Upper lobe of right lung (tissue), 1 donor: Measurements from ENCODE around the gene RAX. TPM values are rescaled to one million over a fixed set of nuclear protein-coding genes. Genes with fewer than 3 reads are reported as not detected.

Experiments used
- ATAC-seq: fragments of 200-7000 bp; cut with Tn5 transposase; one replicate; pipeline ENCODE4 v1.9.1; 2020; ENCODE audit warnings: mild to moderate bottlenecking, moderate library complexity
- DNase-seq: peaks from one replicate; pipeline ENCODE4 v3.0.0-alpha.2; 2020
- H3K27ac ChIP-seq: fragments of 200-600 bp; one replicate; pipeline ENCODE4 v1.8.0; 2022
- H3K27me3 ChIP-seq: fragments of 200-600 bp; one replicate; pipeline ENCODE4 v1.8.0; 2022; ENCODE audit warnings: mild to moderate bottlenecking
- H3K36me3 ChIP-seq: fragments of 200-600 bp; one replicate; pipeline ENCODE4 v1.8.0; 2022
- H3K4me1 ChIP-seq: fragments of 200-600 bp; one replicate; pipeline ENCODE4 v1.8.0; 2022
- H3K4me3 ChIP-seq: fragments of 200-600 bp; one replicate; pipeline ENCODE4 v1.8.0; 2022; ENCODE audit warnings: mild to moderate bottlenecking
- H3K9me3 ChIP-seq: fragments of 200-600 bp; one replicate; pipeline ENCODE4 v1.8.0; 2022
- intact Hi-C: fragments of 100-400 bp; cut with DNase I; formaldehyde crosslinking; loops from one replicate; pipeline ENCODE4 v1.11.0; 2022
- total RNA-seq: library from RNA; stranded (reverse); fragmentation: NEBNext Ultra II Directional; extraction: Animal tissue kit (Norgen Biotek cat#: 25700); gene quantifications from one replicate; pipeline ENCODE4 v1.2.1, GENCODE V29; 2021
- TF ChIP-seq, protein P1 (sequence below): fragments of 200-600 bp; IDR thresholded peaks from one replicate; pipeline ENCODE4 v1.8.0; 2022; ENCODE audit warnings: antibody characterized with exemption
- donor health status: DM: no; HTN: yes; CAD: no; lungs with severe emphysema.

The RAX gene
- total RNA-seq, 1 donor from 2014 or later, result not detected

DNA sequence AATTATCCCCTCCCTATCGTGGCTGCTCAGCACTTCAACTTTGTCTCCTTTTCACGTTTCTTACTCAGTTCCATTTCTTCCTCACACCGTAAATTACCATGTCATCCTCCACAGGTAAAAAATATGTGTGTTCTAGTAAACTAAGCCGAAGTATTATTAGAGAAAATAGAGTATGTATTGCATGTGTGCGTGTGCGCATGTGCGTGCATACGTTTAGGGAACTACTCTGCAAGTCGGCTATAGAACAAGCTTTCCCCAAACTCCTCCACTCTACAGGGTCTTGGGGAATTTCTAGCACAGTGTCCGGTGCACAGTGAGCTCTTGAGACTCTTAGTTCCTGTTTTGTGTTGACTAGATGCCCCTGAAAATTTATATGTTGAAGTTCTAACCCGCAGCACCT is 9.1 kb upstream of the RAX start:
- no peaks in the 10 kb centered on the region for H3K9me3 ChIP-seq
- H3K27me3 ChIP-seq, result peaks cover 60% of the 10 kb centered on the region
- no peak overlapping the region for H3K27ac ChIP-seq
- H3K36me3 ChIP-seq, result no peaks in the 10 kb centered on the region
- DNase-seq, result no peak
- TF ChIP-seq, protein P1, sequence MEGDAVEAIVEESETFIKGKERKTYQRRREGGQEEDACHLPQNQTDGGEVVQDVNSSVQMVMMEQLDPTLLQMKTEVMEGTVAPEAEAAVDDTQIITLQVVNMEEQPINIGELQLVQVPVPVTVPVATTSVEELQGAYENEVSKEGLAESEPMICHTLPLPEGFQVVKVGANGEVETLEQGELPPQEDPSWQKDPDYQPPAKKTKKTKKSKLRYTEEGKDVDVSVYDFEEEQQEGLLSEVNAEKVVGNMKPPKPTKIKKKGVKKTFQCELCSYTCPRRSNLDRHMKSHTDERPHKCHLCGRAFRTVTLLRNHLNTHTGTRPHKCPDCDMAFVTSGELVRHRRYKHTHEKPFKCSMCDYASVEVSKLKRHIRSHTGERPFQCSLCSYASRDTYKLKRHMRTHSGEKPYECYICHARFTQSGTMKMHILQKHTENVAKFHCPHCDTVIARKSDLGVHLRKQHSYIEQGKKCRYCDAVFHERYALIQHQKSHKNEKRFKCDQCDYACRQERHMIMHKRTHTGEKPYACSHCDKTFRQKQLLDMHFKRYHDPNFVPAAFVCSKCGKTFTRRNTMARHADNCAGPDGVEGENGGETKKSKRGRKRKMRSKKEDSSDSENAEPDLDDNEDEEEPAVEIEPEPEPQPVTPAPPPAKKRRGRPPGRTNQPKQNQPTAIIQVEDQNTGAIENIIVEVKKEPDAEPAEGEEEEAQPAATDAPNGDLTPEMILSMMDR, result no peak
- ATAC-seq, result no peak
- no peaks in the 10 kb centered on the region for H3K4me1 ChIP-seq
- intact Hi-C loops, result no loop called here
- no peak overlapping the region for H3K4me3 ChIP-seq

DNA sequence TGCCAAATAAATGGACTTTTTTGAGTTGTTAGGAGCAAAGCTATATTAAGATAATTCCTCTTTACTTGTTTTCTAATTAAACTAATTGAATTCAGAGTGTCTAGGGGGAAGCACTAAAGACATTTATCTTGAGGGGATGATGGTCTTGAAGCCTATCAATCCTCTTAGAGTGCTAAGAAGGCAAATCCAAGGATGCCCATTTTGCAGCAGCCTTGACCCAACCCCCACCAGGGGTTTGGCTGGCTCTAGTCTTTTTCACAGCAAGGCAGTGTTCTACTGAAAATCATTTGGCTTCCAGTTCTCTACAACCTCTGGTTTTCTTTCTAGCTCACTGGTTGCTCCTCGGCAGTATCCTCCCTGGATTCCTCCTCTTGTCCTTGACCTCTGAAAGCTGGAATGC is 6.5 kb upstream of the RAX start:
- intact Hi-C loops, result no loop called here
- Histone ChIP-seq H3K4me1 (no peaks in the 10 kb centered on the region), H3K27ac (no peak overlapping the region), H3K4me3 (no peak overlapping the region), H3K36me3 (no peaks in the 10 kb centered on the region), H3K9me3 (no peaks in the 10 kb centered on the region), H3K27me3 (peaks cover 67% of the 10 kb centered on the region)
- DNase-seq (no peak), ATAC-seq (no peak)
- TF ChIP-seq, protein P1, result no peak

- Histone ChIP-seq H3K36me3 (no peaks in the 10 kb centered on the region), H3K27me3 (peaks cover 71% of the 10 kb centered on the region), H3K27ac (no peak overlapping the region), H3K9me3 (no peaks in the 10 kb centered on the region), H3K4me1 (no peaks in the 10 kb centered on the region), H3K4me3 (no peak overlapping the region)
- TF ChIP-seq, protein P1, result no peak
- no peak for DNase-seq
- no peak for ATAC-seq
- intact Hi-C loops, result no loop called here
Measured at GRCh38 chr18:59279193-59279592, 5.9 kb upstream of the RAX start.

- H3K27ac ChIP-seq, result no peak overlapping the region
- H3K27me3 ChIP-seq, result peaks cover 71% of the 10 kb centered on the region
- ATAC-seq, result no peak
- intact Hi-C loops, result no loop called here
- H3K36me3 ChIP-seq, result no peaks in the 10 kb centered on the region
- DNase-seq, result no peak
- no peak overlapping the region for H3K4me3 ChIP-seq
- H3K9me3 ChIP-seq, result no peaks in the 10 kb centered on the region
- H3K4me1 ChIP-seq, result no peaks in the 10 kb centered on the region
- TF ChIP-seq, protein P1, result no peak
Measured at GRCh38 chr18:59278793-59279192, 5.5 kb upstream of the RAX start.

GRCh38 chr18:59276047-59276446 is 2.8 kb upstream of the RAX start:
- H3K4me1 ChIP-seq, result no peaks in the 10 kb centered on the region
- intact Hi-C loops, result no loop called here

More at GRCh38 chr18:59276047-59276446, 2.8 kb upstream of the RAX start:
- Histone ChIP-seq H3K9me3 (no peaks in the 10 kb centered on the region), H3K27ac (no peak overlapping the region), H3K36me3 (no peaks in the 10 kb centered on the region), H3K27me3 (peaks cover 75% of the 10 kb centered on the region), H3K4me3 (no peak overlapping the region)
- TF ChIP-seq, protein P1, result no peak
- DNase-seq (no peak), ATAC-seq (no peak)
